C4-2B (cell line): Measurements from ENCODE around the gene TASP1.

ENCODE experiments used
- CTCF ChIP-seq: fragments of 450-650 bp; conservative IDR thresholded peaks from 2 replicates; pipeline ENCODE4 v1.5.1; 2017; ENCODE audit warnings: mild to moderate bottlenecking
- ZFX ChIP-seq: fragments of 450-650 bp; IDR thresholded peaks from 2 replicates; pipeline ENCODE4 v1.6.1; 2017

GRCh38 chr20:13552061-13552460 is 86.7 kb downstream of the TASP1 start:
- no peak for TF ChIP-seq CTCF
- no peak for TF ChIP-seq ZFX
